HEK293 (cell line): Measurements from ENCODE around the gene NEGR1.

ENCODE experiments used
- CTCF ChIA-PET: fragments of 350-600 bp; formaldehyde crosslinking; extraction: SDS; loops from one replicate; lab custom pipeline; 2021; ENCODE audit warnings: antibody characterized with exemption; lab: Yijun Ruan, JAX
- POLR2A ChIA-PET: fragments of 300-600 bp; formaldehyde crosslinking; extraction: SDS; loops from one replicate; lab custom pipeline; 2020; ENCODE audit warnings: antibody characterized with exemption, inconsistent platforms; lab: Yijun Ruan, JAX
- H3K27ac ChIP-seq: fragments of 200-500 bp; sonication (Bioruptor generic); 2 replicates; pipeline ENCODE4 v1.5.1; 2014; ENCODE audit warnings: low read depth, low read length, control low read depth, inconsistent platforms; ENCODE audit errors: extremely low read depth
- H3K36me3 ChIP-seq, 2 experiments: fragments of 200-500 bp in 1 of 2; sonication (Bioruptor generic) in 1 of 2; 1 replicate in 1 of 2; 2 replicates in 1 of 2; pipeline ENCODE4 v1.5.1; 2014 to 2017; ENCODE audit warnings: inconsistent platforms in 2 of 2, low read length in 2 of 2; ENCODE audit not compliant: control insufficient read depth in 2 of 2, insufficient read depth in 1 of 2
- H3K4me1 ChIP-seq: fragments of 200-500 bp; sonication (Bioruptor generic); 2 replicates; pipeline ENCODE4 v1.5.1; 2014; ENCODE audit warnings: mild to moderate bottlenecking, low read length, inconsistent platforms; ENCODE audit not compliant: control insufficient read depth, insufficient read depth
- H3K4me3 ChIP-seq: 2 replicates; pipeline ENCODE4 v1.5.1; 2011; ENCODE audit warnings: low read depth, mild to moderate bottlenecking, control low read depth, low read length, moderate library complexity
- H3K9me3 ChIP-seq: fragments of 200-500 bp; sonication (Bioruptor generic); 2 replicates; pipeline ENCODE4 v1.5.1; 2014; ENCODE audit warnings: low read depth, low read length, inconsistent platforms; ENCODE audit not compliant: control insufficient read depth, insufficient read depth
- BCL11A ChIP-seq: fragments of 450-650 bp; formaldehyde crosslinking; IDR thresholded peaks from 2 replicates; pipeline ENCODE4 v1.5.1; 2016; ENCODE audit warnings: low read depth, missing biosample characterization, missing genetic modification characterization
- GLI4 ChIP-seq: fragments of 450-650 bp; formaldehyde crosslinking; IDR thresholded peaks from 2 replicates; pipeline ENCODE4 v1.5.1; 2016; ENCODE audit warnings: missing biosample characterization, missing genetic modification characterization
- GLIS1 ChIP-seq: fragments of 450-650 bp; formaldehyde crosslinking; IDR thresholded peaks from 2 replicates; pipeline ENCODE4 v1.5.1; 2016; ENCODE audit warnings: missing biosample characterization, missing genetic modification characterization
- IKZF3 ChIP-seq: fragments of 450-650 bp; IDR thresholded peaks from 2 replicates; pipeline ENCODE4 v1.5.0; 2018; ENCODE audit warnings: missing biosample characterization, mild to moderate bottlenecking, missing genetic modification characterization, moderate library complexity
- KLF10 ChIP-seq: fragments of 450-650 bp; IDR thresholded peaks from 2 replicates; pipeline ENCODE4 v1.5.1; 2018; ENCODE audit warnings: missing biosample characterization, mild to moderate bottlenecking, missing genetic modification characterization
- OVOL3 ChIP-seq: fragments of 450-650 bp; formaldehyde crosslinking; IDR thresholded peaks from 2 replicates; pipeline ENCODE4 v1.5.1; 2016; ENCODE audit warnings: missing biosample characterization, missing genetic modification characterization
- TCF7L2 ChIP-seq: IDR thresholded peaks from 2 replicates; pipeline ENCODE4 v1.6.1; 2011; ENCODE audit warnings: low read depth, mild to moderate bottlenecking, inconsistent platforms, low read length, moderate library complexity, borderline replicate concordance
- YY2 ChIP-seq: fragments of 450-650 bp; formaldehyde crosslinking; IDR thresholded peaks from 2 replicates; pipeline ENCODE4 v1.5.1; 2016; ENCODE audit warnings: missing biosample characterization, missing genetic modification characterization
- ZIC2 ChIP-seq: fragments of 450-650 bp; formaldehyde crosslinking; IDR thresholded peaks from 2 replicates; pipeline ENCODE4 v1.5.1; 2016; ENCODE audit warnings: missing biosample characterization, missing genetic modification characterization
- ZNF157 ChIP-seq: fragments of 450-650 bp; formaldehyde crosslinking; IDR thresholded peaks from 2 replicates; pipeline ENCODE4 v1.5.1; 2016; ENCODE audit warnings: missing biosample characterization, missing genetic modification characterization
- ZNF274 ChIP-seq, 2 experiments: fragments of 200-500 bp in 1 of 2; fragments of 450-650 bp in 1 of 2; sonication (Bioruptor generic) in 1 of 2; formaldehyde crosslinking in 1 of 2; IDR thresholded peaks; 2 replicates each; pipeline versions ENCODE4 v1.5.1 to v1.6.1; 2014 to 2016; ENCODE audit warnings: borderline replicate concordance in 1 of 2, inconsistent platforms in 1 of 2, low read length in 1 of 2, missing biosample characterization in 1 of 2, missing genetic modification characterization in 1 of 2
- ZNF335 ChIP-seq: fragments of 450-650 bp; formaldehyde crosslinking; conservative IDR thresholded peaks from 2 replicates; pipeline ENCODE4 v1.5.1; 2016; ENCODE audit warnings: missing biosample characterization, missing genetic modification characterization
- ZNF341 ChIP-seq: fragments of 450-650 bp; formaldehyde crosslinking; IDR thresholded peaks from 2 replicates; pipeline ENCODE4; 2016; ENCODE audit warnings: low read depth, missing biosample characterization, missing genetic modification characterization
- ZNF391 ChIP-seq: fragments of 450-650 bp; formaldehyde crosslinking; IDR thresholded peaks from 2 replicates; pipeline ENCODE4 v1.5.1; 2016; ENCODE audit warnings: low read depth, missing biosample characterization, missing genetic modification characterization, borderline replicate concordance
- ZNF514 ChIP-seq: fragments of 450-650 bp; formaldehyde crosslinking; IDR thresholded peaks from 2 replicates; pipeline ENCODE4 v1.5.1; 2016; ENCODE audit warnings: missing biosample characterization, missing genetic modification characterization
- ZNF560 ChIP-seq: fragments of 450-650 bp; formaldehyde crosslinking; IDR thresholded peaks from 2 replicates; pipeline ENCODE4 v1.5.1; 2017; ENCODE audit warnings: missing biosample characterization, missing genetic modification characterization, borderline replicate concordance
- ZNF596 ChIP-seq: fragments of 450-650 bp; IDR thresholded peaks from 2 replicates; pipeline ENCODE4 v1.5.0; 2018; ENCODE audit warnings: missing biosample characterization, mild to moderate bottlenecking, missing genetic modification characterization, moderate library complexity
- ZNF623 ChIP-seq: fragments of 450-650 bp; formaldehyde crosslinking; IDR thresholded peaks from 2 replicates; pipeline ENCODE4 v1.5.1; 2016; ENCODE audit warnings: missing biosample characterization, missing genetic modification characterization
- ZNF670 ChIP-seq: fragments of 450-650 bp; formaldehyde crosslinking; IDR thresholded peaks from 2 replicates; pipeline ENCODE4 v1.5.1; 2016; ENCODE audit warnings: missing biosample characterization, missing genetic modification characterization, low read depth
- TF ChIP-seq, protein P1 (sequence below): fragments of 450-650 bp; formaldehyde crosslinking; IDR thresholded peaks from 2 replicates; pipeline ENCODE4 v1.5.0; 2017; ENCODE audit warnings: missing biosample characterization, missing genetic modification characterization, borderline replicate concordance
- TF ChIP-seq, protein P2 (sequence below): fragments of 450-650 bp; formaldehyde crosslinking; IDR thresholded peaks from 2 replicates; pipeline ENCODE4 v1.5.1; 2016; ENCODE audit warnings: missing biosample characterization, missing genetic modification characterization
- TF ChIP-seq, protein P3 (sequence below): fragments of 450-650 bp; formaldehyde crosslinking; IDR thresholded peaks from 2 replicates; pipeline ENCODE4 v1.5.1; 2016; ENCODE audit warnings: missing biosample characterization, missing genetic modification characterization
- TF ChIP-seq, protein P4 (sequence below): fragments of 450-650 bp; formaldehyde crosslinking; IDR thresholded peaks from 2 replicates; pipeline ENCODE4 v1.5.1; 2016; ENCODE audit warnings: missing biosample characterization, missing genetic modification characterization
- TF ChIP-seq, protein P5 (sequence below): fragments of 450-650 bp; formaldehyde crosslinking; IDR thresholded peaks from 2 replicates; pipeline ENCODE4 v1.5.1; 2016; ENCODE audit warnings: missing biosample characterization, missing genetic modification characterization

NEGR1 gene

DNA sequence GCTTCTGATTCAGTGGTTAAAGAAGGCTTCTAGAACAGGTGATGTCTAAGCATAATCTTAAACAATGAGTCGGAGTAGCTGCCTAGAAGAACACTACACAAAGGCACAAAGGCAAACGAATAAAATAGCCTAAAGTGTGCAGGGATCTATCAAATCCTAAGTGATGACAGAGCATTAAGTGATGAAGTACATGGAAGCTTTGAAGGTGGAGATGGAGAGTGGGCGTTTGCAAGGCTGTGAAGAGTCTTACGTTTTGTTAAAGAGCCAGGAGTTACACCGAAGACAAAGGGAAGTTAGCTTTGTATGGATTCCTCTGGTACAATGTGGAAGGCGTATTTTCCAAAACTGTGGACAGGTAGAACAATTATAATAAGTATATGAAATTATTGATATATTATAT is 270.6 kb downstream of the NEGR1 start:
- ChIA-PET CTCF (interaction anchor here (0.9 kb wide), 1 partner anchor 14 kb away, joined by 3 read pairs; no protein-coding TSS in a partner anchor), POLR2A (no interaction called here)
- H3K4me3 ChIP-seq = no peak overlapping the region
- no peaks in the 10 kb centered on the region for H3K36me3 ChIP-seq
- H3K4me1 ChIP-seq = no peaks in the 10 kb centered on the region
- TF ChIP-seq ZNF670 (tag by site-specific recombination) (no peak), KLF10 (no peak), YY2 (tag by site-specific recombination) (no peak), ZNF391 (tag by site-specific recombination) (no peak), ZNF157 (tag by site-specific recombination) (no peak), BCL11A (tag by site-specific recombination) (no peak), GLI4 (no peak), ZNF596 (tag by site-specific recombination) (no peak), GLIS1 (tag by site-specific recombination) (no peak)
- TF ChIP-seq, protein P1, sequence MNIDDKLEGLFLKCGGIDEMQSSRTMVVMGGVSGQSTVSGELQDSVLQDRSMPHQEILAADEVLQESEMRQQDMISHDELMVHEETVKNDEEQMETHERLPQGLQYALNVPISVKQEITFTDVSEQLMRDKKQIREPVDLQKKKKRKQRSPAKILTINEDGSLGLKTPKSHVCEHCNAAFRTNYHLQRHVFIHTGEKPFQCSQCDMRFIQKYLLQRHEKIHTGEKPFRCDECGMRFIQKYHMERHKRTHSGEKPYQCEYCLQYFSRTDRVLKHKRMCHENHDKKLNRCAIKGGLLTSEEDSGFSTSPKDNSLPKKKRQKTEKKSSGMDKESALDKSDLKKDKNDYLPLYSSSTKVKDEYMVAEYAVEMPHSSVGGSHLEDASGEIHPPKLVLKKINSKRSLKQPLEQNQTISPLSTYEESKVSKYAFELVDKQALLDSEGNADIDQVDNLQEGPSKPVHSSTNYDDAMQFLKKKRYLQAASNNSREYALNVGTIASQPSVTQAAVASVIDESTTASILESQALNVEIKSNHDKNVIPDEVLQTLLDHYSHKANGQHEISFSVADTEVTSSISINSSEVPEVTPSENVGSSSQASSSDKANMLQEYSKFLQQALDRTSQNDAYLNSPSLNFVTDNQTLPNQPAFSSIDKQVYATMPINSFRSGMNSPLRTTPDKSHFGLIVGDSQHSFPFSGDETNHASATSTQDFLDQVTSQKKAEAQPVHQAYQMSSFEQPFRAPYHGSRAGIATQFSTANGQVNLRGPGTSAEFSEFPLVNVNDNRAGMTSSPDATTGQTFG (tag by site-specific recombination) = no peak
- TF ChIP-seq, protein P2, sequence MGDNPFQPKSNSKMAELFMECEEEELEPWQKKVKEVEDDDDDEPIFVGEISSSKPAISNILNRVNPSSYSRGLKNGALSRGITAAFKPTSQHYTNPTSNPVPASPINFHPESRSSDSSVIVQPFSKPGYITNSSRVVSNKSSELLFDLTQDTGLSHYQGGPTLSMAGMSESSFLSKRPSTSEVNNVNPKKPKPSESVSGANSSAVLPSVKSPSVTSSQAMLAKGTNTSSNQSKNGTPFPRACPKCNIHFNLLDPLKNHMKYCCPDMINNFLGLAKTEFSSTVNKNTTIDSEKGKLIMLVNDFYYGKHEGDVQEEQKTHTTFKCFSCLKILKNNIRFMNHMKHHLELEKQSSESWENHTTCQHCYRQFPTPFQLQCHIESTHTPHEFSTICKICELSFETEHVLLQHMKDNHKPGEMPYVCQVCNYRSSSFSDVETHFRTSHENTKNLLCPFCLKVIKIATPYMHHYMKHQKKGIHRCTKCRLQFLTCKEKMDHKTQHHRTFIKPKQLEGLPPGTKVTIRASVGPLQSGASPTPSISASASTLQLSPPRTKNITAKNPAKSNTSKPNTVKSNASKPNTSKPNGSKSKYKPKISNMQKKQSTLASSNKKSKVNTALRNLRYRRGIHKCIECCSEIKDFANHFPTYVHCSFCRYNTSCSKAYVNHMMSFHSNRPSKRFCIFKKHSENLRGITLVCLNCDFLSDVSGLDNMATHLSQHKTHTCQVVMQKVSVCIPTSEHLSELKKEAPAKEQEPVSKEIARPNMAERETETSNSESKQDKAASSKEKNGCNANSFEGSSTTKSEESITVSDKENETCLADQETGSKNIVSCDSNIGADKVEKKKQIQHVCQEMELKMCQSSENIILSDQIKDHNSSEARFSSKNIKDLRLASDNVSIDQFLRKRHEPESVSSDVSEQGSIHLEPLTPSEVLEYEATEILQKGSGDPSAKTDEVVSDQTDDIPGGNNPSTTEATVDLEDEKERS (tag by site-specific recombination) = no peak
- no peaks in the 10 kb centered on the region for H3K9me3 ChIP-seq
- H3K27ac ChIP-seq = no peak overlapping the region

DNA sequence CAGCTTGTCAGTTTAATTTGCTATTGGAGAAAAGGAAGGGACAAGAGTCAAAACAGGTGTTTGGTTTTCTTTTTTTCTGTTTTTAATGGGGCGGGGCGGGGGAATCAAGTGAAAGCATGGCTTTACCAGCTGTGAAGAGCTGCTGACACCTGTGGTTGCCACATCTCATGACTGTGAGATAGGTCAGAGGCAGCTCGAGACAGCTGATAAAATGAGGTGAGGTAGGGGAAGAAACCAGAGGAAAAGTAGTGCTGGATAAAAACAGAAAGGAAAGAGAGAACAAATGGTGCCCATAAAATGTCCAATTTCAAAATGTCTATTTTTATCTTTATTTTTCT is 272.3 kb downstream of the NEGR1 start:
- Histone ChIP-seq H3K9me3 (no peaks in the 10 kb centered on the region), H3K36me3 (no peaks in the 10 kb centered on the region), H3K4me1 (no peaks in the 10 kb centered on the region), H3K27ac (no peak overlapping the region), H3K4me3 (no peak overlapping the region)
- ChIA-PET POLR2A (no interaction called here), CTCF (interaction anchor here (0.6 kb wide), 1 partner anchor 917 kb away, joined by 4 read pairs; no protein-coding TSS in a partner anchor)
- TF ChIP-seq, protein P3, sequence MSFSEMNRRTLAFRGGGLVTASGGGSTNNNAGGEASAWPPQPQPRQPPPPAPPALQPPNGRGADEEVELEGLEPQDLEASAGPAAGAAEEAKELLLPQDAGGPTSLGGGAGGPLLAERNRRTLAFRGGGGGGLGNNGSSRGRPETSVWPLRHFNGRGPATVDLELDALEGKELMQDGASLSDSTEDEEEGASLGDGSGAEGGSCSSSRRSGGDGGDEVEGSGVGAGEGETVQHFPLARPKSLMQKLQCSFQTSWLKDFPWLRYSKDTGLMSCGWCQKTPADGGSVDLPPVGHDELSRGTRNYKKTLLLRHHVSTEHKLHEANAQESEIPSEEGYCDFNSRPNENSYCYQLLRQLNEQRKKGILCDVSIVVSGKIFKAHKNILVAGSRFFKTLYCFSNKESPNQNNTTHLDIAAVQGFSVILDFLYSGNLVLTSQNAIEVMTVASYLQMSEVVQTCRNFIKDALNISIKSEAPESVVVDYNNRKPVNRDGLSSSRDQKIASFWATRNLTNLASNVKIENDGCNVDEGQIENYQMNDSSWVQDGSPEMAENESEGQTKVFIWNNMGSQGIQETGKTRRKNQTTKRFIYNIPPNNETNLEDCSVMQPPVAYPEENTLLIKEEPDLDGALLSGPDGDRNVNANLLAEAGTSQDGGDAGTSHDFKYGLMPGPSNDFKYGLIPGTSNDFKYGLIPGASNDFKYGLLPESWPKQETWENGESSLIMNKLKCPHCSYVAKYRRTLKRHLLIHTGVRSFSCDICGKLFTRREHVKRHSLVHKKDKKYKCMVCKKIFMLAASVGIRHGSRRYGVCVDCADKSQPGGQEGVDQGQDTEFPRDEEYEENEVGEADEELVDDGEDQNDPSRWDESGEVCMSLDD (tag by site-specific recombination) = no peak
- TF ChIP-seq ZNF335 (tag by site-specific recombination) (no peak), ZNF560 (tag by site-specific recombination) (no peak), IKZF3 (no peak), OVOL3 (tag by site-specific recombination) (no peak), ZNF274 (IDR thresholded peaks at IDR 0.05; ENCODE audit: low read length) (no peak), ZNF274 (tag by site-specific recombination; IDR thresholded peaks at IDR 0.05; ENCODE audit: borderline replicate concordance) (no peak), ZNF514 (no peak), ZNF623 (tag by site-specific recombination) (no peak), ZNF341 (no peak), ZIC2 (tag by site-specific recombination) (no peak), TCF7L2 (no peak)
- TF ChIP-seq, protein P4, sequence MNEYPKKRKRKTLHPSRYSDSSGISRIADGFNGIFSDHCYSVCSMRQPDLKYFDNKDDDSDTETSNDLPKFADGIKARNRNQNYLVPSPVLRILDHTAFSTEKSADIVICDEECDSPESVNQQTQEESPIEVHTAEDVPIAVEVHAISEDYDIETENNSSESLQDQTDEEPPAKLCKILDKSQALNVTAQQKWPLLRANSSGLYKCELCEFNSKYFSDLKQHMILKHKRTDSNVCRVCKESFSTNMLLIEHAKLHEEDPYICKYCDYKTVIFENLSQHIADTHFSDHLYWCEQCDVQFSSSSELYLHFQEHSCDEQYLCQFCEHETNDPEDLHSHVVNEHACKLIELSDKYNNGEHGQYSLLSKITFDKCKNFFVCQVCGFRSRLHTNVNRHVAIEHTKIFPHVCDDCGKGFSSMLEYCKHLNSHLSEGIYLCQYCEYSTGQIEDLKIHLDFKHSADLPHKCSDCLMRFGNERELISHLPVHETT (tag by site-specific recombination) = no peak
- TF ChIP-seq, protein P5, sequence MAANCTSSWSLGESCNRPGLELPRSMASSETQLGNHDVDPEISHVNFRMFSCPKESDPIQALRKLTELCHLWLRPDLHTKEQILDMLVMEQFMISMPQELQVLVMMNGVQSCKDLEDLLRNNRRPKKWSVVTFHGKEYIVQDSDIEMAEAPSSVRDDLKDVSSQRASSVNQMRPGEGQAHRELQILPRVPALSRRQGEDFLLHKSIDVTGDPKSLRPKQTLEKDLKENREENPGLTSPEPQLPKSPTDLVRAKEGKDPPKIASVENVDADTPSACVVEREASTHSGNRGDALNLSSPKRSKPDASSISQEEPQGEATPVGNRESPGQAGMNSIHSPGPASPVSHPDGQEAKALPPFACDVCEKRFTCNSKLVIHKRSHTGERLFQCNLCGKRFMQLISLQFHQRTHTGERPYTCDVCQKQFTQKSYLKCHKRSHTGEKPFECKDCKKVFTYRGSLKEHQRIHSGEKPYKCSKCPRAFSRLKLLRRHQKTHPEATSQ = no peak
